HFF-Myc (cell line): Measurements from ENCODE around the gene PIMREG.
A peak's percentile ranks its signal among the peaks of the same experiment; 100 is the strongest.

Experiments used
- DNase-seq: peaks from one replicate; pipeline ENCODE4 v3.0.0-alpha.2; 2011; ENCODE audit warnings: low read depth; ENCODE audit errors: extremely low read depth
- H3K4me3 ChIP-seq: replicated peaks from 2 replicates; pipeline ENCODE4 v1.5.1; 2011; ENCODE audit warnings: low read depth, mild to moderate bottlenecking, control low read depth, low read length
- CTCF ChIP-seq: IDR thresholded peaks from 2 replicates; pipeline ENCODE4 v1.5.1; 2012; ENCODE audit warnings: mild to moderate bottlenecking, low read depth, low read length, control low read depth; ENCODE audit errors: missing control alignments

PIMREG gene

GRCh38 chr17:6454495-6455320 lies 10.5 kb downstream of the PIMREG start:
- peak overlapping the region; percentile 15; the same call in 1 of the 2 replicates for H3K4me3 ChIP-seq
- no peak for TF ChIP-seq CTCF

GRCh38 chr17:6455321-6455705 lies 11.1 kb downstream of the PIMREG start:
- no peak for DNase-seq
- peak overlapping the region; percentile 15; the same call in 1 of the 2 replicates for H3K4me3 ChIP-seq
- no peak for TF ChIP-seq CTCF

More at GRCh38 chr17:6454495-6455320, 10.5 kb downstream of the PIMREG start:
- no peak for DNase-seq

GRCh38 chr17:6456321-6456720 lies 12.1 kb downstream of the PIMREG start:
- no peak overlapping the region for H3K4me3 ChIP-seq
- DNase-seq, result no peak
- TF ChIP-seq CTCF, result no peak

GRCh38 chr17:6456914-6457687 lies 12.8 kb downstream of the PIMREG start:
- no peak overlapping the region for H3K4me3 ChIP-seq
- no peak for DNase-seq
- no peak for TF ChIP-seq CTCF

- no peak for DNase-seq
- H3K4me3 ChIP-seq, result no peak overlapping the region
- no peak for TF ChIP-seq CTCF
Observed at GRCh38 chr17:6457688-6458459, 13.6 kb downstream of the PIMREG start.

GRCh38 chr17:6458460-6458950 lies 14.2 kb downstream of the PIMREG start:
- no peak overlapping the region for H3K4me3 ChIP-seq
- TF ChIP-seq CTCF, result no peak
- no peak for DNase-seq
